ENCODE data around the gene UPK2.
A peak's percentile ranks its signal among the peaks of the same experiment; 100 is the strongest.
"Not testable (repeated sequence)": the region's sequence is repeated elsewhere in the genome, so short reads cannot be mapped to it uniquely, and the experiment has no call there.

UPK2 gene

DNA sequence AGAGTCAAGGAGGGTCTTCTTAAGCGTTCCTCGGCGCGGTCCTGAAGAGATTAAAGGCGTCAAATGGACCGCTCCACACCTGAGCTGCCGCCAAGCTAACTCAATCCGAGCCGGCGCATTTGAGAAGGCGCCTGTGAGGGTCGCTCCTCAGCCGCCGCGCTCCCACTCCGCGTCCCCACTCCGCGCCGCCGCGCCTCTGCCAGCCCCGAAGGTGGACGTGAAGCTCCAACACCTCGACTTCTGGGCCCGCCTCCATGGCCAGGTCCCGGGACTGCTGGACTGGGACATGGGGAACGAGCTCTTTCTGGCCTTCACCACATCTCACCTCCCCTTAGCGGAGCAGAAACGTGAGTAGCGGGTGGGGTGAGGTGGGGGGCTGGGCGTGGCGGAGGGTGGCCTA lies 15.5 kb downstream of the UPK2 start, which contains the start of gene FOXR1:
FOXR1 (plus strand) TSS at position 116 of the 400 bp plus-strand sequence; CDS start at position 287, 171 bp downstream.
- in situ Hi-C loops (cut with HindIII; ENCODE audit: low sequenced_read_pairs), result no loop called here
- DNase-seq (ENCODE audit: low read depth), result no peak
- no peak within 1 kb of the TSS for H3K4me3 ChIP-seq (ENCODE audit: low read depth, low read length)
- TF ChIP-seq, protein P1, sequence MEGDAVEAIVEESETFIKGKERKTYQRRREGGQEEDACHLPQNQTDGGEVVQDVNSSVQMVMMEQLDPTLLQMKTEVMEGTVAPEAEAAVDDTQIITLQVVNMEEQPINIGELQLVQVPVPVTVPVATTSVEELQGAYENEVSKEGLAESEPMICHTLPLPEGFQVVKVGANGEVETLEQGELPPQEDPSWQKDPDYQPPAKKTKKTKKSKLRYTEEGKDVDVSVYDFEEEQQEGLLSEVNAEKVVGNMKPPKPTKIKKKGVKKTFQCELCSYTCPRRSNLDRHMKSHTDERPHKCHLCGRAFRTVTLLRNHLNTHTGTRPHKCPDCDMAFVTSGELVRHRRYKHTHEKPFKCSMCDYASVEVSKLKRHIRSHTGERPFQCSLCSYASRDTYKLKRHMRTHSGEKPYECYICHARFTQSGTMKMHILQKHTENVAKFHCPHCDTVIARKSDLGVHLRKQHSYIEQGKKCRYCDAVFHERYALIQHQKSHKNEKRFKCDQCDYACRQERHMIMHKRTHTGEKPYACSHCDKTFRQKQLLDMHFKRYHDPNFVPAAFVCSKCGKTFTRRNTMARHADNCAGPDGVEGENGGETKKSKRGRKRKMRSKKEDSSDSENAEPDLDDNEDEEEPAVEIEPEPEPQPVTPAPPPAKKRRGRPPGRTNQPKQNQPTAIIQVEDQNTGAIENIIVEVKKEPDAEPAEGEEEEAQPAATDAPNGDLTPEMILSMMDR (IDR thresholded peaks at IDR 0.05; ENCODE audit: low read depth, low read length, missing control alignments), result no peak

DNA sequence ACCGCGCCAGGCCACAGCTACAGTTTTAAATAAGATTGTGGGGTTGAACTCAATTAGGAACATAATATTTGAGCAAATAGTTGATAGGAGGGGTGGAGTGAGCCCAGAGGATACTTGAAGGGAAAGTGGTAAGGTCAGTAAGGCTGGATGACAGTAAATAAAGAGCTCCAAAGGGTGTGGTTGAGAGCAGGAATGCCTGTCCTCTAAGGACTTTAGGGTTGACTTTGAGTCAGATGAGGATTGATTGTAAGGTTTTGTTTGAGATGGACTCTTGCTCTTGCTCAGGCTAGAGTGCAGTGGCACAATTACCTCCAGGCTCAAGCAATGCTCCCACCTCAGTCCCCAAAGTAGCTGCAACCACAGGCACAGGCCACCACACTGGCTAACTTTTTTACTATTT lies 17.9 kb downstream of the UPK2 start:
- in situ Hi-C loops (cut with HindIII; ENCODE audit: low sequenced_read_pairs), result no loop called here
- TF ChIP-seq, protein P1 (IDR thresholded peaks at IDR 0.05; ENCODE audit: low read depth, low read length, missing control alignments), result no peak
- no peak for DNase-seq (ENCODE audit: low read depth)
- no peak overlapping the region for H3K4me3 ChIP-seq (ENCODE audit: low read depth, low read length)

DNA sequence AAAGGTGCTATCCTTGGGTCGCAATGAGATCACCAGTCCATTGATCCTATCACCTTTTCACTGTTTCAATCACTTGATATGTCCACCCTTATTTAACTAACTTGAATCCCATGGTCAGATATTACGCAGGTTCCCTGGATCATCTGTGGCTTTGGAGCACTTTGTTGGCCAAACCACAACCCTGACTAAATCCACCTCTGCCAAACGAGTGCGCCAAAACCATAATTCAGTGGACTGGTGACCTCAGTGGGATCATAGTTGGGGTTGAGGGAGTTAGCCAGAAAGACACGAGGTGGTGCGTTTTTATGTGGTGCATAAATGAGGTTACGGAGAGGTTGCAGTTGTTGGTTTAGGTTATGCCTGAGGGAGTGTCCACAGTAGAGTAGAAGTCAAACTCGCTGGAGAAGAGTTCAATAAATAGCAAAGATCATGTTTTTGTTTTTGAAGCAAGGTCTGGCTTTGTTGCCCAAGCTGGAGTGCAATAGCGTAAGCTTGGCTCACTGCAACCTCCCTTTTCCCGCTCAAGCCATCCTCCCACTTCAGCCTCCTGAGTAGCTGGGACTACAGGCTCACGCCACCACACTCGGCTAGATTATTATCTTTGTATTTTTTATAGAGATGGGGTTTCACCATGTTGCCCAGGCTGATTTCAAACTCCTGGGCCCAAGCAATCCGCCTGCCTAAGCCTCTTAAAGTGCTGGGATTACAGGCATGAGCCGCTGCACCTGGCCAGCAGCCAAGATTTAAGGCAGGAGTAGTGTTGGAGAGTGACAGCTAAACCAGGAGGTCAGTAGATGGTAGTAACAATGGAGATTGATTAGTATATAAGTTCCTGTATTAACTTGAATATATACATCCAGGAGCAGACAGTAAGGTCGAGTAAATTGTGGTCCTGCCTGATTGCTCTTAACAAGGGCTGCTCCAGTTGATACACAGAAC lies 19.9 kb downstream of the UPK2 start:
- in situ Hi-C loops (cut with HindIII; ENCODE audit: low sequenced_read_pairs), result no loop called here
- TF ChIP-seq, protein P1 (IDR thresholded peaks at IDR 0.05; ENCODE audit: low read depth, low read length, missing control alignments), result no peak
- H3K4me3 ChIP-seq (ENCODE audit: low read depth, low read length), result no peak overlapping the region
- DNase-seq (ENCODE audit: low read depth), result peak; percentile 65

DNA sequence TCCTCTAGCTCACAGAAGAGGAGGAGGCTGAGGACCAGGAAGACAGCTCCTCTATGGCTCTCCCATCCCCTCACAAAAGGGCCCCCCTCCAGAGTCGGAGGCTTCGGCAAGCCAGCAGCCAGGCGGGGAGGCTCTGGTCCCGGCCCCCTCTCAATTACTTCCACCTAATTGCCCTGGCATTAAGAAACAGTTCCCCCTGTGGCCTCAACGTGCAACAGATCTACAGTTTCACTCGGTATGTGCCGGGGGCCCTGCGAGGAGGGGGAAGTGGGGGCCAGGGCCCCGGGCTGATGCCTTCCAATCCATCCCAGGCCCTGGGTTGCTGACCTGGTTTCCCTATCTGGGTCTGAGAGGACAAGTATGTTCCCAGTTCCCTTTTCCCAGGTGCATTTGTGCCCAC lies 23.3 kb downstream of the UPK2 start:
- in situ Hi-C loops (cut with HindIII; ENCODE audit: low sequenced_read_pairs), result no loop called here
- TF ChIP-seq, protein P1 (IDR thresholded peaks at IDR 0.05; ENCODE audit: low read depth, low read length, missing control alignments), result no peak
- DNase-seq (ENCODE audit: low read depth), result no peak

DNA sequence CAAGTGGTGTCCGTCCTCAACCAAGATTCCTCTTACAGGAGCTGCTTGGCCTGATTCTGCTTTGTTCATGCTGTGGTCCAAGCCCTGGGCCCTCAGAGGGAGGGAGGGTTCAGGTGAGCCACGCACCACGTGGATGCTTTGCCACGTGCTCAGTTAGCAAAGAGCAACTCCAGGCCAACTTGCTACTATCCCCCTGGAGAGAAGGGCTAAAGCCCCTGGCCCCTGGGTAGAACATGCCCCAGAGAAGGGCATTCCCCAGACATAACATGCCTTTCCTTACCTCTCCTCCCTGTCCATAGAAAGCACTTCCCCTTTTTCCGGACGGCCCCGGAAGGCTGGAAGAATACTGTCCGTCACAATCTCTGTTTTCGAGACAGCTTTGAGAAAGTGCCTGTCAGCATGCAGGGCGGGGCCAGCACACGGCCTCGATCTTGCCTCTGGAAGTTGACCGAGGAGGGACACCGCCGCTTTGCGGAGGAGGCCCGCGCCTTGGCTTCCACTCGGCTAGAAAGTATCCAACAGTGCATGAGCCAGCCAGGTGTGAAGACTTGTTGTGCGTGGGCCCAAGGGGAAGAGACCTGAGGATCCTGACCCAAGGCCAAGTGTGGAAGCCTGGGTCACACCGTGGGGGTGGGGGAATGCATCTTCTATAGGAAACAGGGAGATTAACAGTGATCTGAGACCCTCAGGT lies 24.2 kb downstream of the UPK2 start:
- no peak for DNase-seq (ENCODE audit: low read depth)
- TF ChIP-seq, protein P1 (IDR thresholded peaks at IDR 0.05; ENCODE audit: low read depth, low read length, missing control alignments), result no peak
- in situ Hi-C loops (cut with HindIII; ENCODE audit: low sequenced_read_pairs), result no loop called here
- no peak overlapping the region for H3K4me3 ChIP-seq (ENCODE audit: low read depth, low read length)

More for the DNA sequence above, 23.3 kb downstream of the UPK2 start:
- no peak overlapping the region for H3K4me3 ChIP-seq (ENCODE audit: low read depth, low read length)

DNA sequence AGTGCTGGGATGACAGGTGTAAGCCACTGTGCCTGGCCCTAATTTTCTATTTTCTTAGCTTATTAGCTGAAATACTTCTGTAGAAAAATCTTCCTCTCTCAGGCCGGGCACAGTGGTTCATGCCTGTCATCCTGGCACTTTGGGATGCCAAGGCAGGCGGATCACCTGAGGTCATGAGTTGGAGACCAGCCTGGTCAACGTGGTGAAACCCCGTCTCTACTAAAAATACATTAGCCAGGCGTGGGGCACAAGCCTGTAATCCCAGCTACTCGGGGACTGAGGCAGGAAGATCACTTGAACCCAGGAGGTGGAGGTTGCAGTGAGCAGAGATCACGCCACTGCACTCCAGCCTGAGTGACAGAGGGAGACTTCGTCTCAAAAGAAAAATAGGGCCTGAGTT lies 28.2 kb downstream of the UPK2 start:
- H3K4me3 ChIP-seq (ENCODE audit: low read depth, low read length); in situ Hi-C loops (cut with HindIII; ENCODE audit: low sequenced_read_pairs); DNase-seq (ENCODE audit: low read depth): not testable (repeated sequence)

DNA sequence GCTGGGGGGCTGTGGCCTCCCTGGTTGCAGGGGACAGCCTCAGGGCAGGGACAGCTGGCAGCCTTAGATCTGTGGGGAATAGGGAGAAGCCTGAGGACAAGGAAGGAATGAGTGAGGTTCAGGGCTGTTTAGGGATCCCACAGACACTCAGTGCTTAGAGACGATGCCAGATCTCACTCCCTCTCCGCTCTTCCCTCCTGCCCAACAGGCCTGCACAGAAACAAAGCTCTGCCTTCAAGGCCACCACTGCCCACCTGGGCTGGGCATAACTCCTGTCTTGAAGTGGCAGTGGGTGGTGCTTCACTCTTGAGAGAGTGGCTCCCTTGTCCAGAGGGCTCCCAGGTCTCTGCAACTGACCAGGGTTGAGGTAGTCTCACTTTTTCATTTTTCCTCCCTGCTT lies 28.7 kb downstream of the UPK2 start:
- in situ Hi-C loops (cut with HindIII; ENCODE audit: low sequenced_read_pairs), result no loop called here
- TF ChIP-seq, protein P1 (IDR thresholded peaks at IDR 0.05; ENCODE audit: low read depth, low read length, missing control alignments), result no peak

More for the DNA sequence above, 28.7 kb downstream of the UPK2 start:
- no peak overlapping the region for H3K4me3 ChIP-seq (ENCODE audit: low read depth, low read length)
- no peak for DNase-seq (ENCODE audit: low read depth)

Data from astrocyte of the cerebellum (primary cell).